ENCODE measurements around the gene ZNF860. TPM values are rescaled to one million over a fixed set of nuclear protein-coding genes. Genes with fewer than 3 reads are reported as not detected.

Gene ZNF860
- total and polyA plus RNA-seq, 2 donors (not counting 3 experiments of a cell fraction or from before 2014, with no cell fraction given), result 0.19 to 0.73 TPM

DNA sequence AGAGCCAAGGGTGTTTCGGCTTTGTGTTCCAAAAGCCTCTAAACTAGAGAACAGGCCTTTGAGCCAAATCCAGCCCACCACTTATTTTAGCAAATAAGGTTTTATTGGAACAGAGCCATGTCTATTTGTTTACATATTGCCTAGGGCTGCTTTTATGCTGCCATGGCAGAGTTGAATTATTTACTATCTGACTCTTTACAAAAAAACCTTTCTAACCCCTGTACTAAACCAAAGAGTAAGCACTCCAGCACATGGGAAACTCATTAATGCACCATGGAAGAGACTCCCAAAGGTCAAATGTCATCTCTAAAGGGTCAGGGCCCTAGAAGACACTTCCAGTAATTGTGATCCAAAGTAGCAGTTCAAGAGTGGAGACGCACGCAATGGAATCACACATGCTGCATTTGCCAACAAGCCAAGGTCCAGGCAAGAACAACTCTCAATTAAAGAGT is 22.8 kb upstream of the ZNF860 start:
- Histone ChIP-seq H3K9me3 (replicated peaks; ENCODE audit: control insufficient read depth, insufficient read depth, low read length) (peaks cover 4% of the 10 kb centered on the region), H3K4me1 (ENCODE audit: control insufficient read depth, extremely low read depth, insufficient read depth, low read length) (peaks cover 21% of the 10 kb centered on the region), H3K4me2 (ENCODE audit: insufficient read depth, low read length) (no peak overlapping the region), H3K4me3 (replicated peaks in 1 of 3; ENCODE audit: insufficient read depth in 1 of 3, low read depth in 1 of 3, low read length in 3 of 3) (no peak overlapping the region), H4K20me1 (replicated peaks; ENCODE audit: control insufficient read depth, extremely low read depth, insufficient read depth, low read length) (no peaks in the 10 kb centered on the region), H3K27ac (ENCODE audit: insufficient read depth, low read depth, low read length) (no peak overlapping the region), H3K79me2 (ENCODE audit: control insufficient read depth, insufficient read depth, low read length) (peaks cover 35% of the 10 kb centered on the region), H3K36me3 (ENCODE audit: control insufficient read depth in 2 of 2, extremely low read depth in 1 of 2, insufficient read depth in 2 of 2, low read length in 2 of 2) (no peaks in the 10 kb centered on the region), H2AFZ (ENCODE audit: low read depth, low read length) (no peak overlapping the region), H3K27me3 (ENCODE audit: control insufficient read depth in 2 of 2, insufficient read depth in 2 of 2, low read length in 2 of 2) (no peaks in the 10 kb centered on the region), H3K9me1 (replicated peaks; ENCODE audit: control insufficient read depth, extremely low read depth, insufficient read depth, low read length) (no peaks in the 10 kb centered on the region), H3K9ac (replicated peaks; ENCODE audit: extremely low read depth, insufficient read depth, low read length) (no peak overlapping the region)
- ChIA-PET CTCF (no interaction called here), POLR2A (no interaction called here)
- DNase-seq (ENCODE audit: low read depth, low spot score) (no peak), FAIRE-seq (no peak)
- TF ChIP-seq EZH2 (IDR thresholded peaks at IDR 0.05; ENCODE audit: borderline replicate concordance, low read depth, low read length, severe bottlenecking), result no peak
- no peak for TF ChIP-seq CTCF (IDR thresholded peaks at IDR 0.05; ENCODE audit: extremely low read depth in 1 of 2, insufficient read depth in 1 of 2, low read depth in 1 of 2, low read length in 2 of 2)
- TF ChIP-seq, protein P1, sequence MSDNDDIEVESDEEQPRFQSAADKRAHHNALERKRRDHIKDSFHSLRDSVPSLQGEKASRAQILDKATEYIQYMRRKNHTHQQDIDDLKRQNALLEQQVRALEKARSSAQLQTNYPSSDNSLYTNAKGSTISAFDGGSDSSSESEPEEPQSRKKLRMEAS (IDR thresholded peaks at IDR 0.05; ENCODE audit: insufficient read depth, insufficient read length), result no peak
- no peak for TF ChIP-seq POLR2AphosphoS5 (IDR thresholded peaks at IDR 0.05; ENCODE audit: insufficient read depth, low read depth, low read length)
- TF ChIP-seq JUN (IDR thresholded peaks at IDR 0.05; ENCODE audit: borderline replicate concordance, insufficient read depth, insufficient read length, low read depth), result no peak
- no peak for TF ChIP-seq GATA2 (IDR thresholded peaks at IDR 0.05; ENCODE audit: insufficient read depth, insufficient read length, low read depth, low read length)
- TF ChIP-seq FOS (IDR thresholded peaks at IDR 0.05; ENCODE audit: borderline replicate concordance, insufficient read depth, low read length), result no peak
- no peak for TF ChIP-seq POLR2A (IDR thresholded peaks at IDR 0.05; ENCODE audit: low read depth, low read length)
- no peak for TF ChIP-seq MYC (IDR thresholded peaks at IDR 0.05; ENCODE audit: low read depth, low read length)
- dilution Hi-C loops (cut with MboI; ENCODE audit: extremely low pct_ligation_motif_present, low sequenced_read_pairs), result no loop called here
- intact Hi-C loops (cut with micrococcal nuclease), result no loop called here
- BruUV-seq (replicated peaks), result no TSS peak

Measured in endothelial cell of umbilical vein (primary cell).